GM18858 (cell line): ENCODE results near the gene SLC26A1.
"Not testable (repeated sequence)": the region's sequence is repeated elsewhere in the genome, so short reads cannot be mapped to it uniquely, and the experiment has no call there.

Experiments used
- ATAC-seq: cut with Tn5 transposase; IDR thresholded peaks from one replicate; pipeline ENCODE4 v1.9.1; 2021; ENCODE audit not compliant: unreplicated experiment

Gene SLC26A1

DNA sequence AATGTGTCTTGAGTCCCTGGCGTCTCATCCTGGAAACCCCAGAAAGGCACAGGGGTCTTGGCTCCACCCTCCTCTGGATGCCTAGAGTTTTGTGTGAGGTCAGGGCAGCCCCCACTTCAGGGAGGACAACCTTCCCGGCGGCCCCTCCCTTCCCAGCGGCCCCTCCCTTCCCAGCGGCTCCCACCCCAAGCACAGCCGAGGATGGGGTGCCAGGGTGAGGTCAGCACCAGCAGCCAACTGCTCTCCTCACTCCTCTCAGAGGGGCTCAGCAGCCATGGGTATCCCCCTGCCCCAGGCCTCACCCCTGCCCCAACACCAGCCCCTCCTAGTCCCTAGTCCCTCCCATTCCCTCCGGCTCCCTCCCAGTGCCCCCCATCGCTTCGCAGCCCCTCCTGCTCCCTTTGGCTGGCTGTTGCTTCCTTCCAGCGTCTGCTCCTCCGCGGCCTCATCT, 37.2 kb downstream of the SLC26A1 start:
- no peak for ATAC-seq

DNA sequence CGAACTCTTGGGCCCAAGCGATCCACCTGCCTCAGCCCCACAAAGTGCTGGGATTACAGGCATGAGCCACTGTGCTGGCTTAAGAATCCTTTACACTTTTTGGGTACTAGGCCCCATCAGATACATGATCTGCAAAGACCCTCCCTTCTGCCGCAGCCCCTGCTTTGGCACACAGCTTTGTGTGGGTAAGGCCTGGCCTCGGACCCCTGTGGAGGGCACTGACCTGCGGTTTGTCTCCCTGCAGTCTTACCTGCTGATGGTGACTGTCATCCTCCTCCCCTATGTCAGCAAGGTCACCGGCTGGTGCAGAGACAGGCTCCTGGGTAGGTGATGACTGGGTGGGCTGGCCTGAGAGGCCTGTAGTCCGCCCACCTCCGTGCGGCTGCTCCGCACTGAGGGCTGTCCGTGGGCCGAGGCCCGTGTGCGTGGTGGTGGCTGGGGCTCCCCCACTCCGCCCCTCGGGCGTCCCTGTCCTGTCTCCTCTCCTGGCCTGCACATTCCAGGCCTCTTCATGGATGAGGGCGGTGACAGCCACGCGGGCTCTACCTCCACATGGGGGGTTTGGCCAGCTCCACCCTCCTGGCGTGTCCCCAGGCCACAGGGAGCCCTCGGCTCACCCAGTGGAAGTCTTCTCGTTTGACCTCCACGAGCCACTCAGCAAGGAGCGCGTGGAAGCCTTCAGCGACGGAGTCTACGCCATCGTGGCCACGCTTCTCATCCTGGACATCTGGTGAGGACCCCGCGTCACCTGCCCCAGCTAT, 37.9 kb downstream of the SLC26A1 start:
- ATAC-seq = no peak

DNA sequence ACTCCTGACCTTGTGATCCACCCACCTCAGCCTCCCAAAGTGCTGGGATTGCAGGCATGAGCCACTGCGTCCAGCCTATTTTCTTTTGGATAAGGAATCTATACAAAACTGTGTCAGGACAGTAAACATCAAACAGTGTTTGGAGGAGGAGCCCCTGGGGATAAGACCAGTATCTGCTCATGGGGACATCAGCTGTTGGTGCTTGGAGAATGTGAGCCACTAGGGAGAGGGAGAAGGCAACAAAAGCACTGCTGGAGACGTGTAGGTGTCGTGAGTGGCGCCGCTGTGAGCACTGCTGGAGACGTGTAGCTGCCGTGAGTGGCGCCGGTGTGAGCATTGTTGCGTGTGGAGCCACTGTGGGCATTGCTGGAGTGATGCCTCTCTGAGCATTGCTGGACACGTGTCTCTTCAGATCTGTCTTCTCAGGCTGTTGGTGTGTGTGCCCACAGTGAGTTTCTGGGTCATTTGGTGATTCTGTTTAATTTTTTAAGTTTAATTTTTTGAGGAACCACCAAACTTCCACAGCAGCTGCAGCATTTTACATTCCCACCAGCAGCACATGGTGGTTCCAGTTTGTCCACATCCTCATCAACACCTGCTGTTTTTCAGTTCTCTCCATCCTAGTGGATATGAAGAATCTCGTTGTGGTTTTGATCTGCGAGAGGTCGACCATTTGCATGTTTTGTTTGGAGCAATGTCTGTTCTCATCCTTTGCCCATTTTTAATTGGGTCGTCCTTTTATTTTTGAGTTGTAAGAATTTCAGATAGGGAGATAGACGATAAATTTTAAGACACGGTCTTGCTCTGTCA, 38.8 kb downstream of the SLC26A1 start:
- ATAC-seq = no peak

DNA sequence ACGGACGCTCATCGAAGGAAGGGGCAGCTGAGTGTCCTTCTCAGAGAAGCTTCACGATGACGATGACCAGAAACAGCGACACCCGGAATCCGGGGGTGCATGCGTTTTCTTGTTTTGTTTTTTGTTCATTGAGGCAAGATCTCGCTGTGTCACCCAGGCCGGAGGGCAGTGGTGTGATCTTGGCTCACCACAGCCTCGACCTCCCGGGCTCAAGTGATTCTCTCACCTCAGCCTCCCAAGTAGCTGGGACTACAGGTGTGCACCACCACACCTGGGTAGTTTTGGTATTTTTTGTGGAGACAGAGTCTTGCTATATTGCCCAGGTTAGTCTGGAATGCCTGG, 39.7 kb downstream of the SLC26A1 start:
- no peak for ATAC-seq

DNA sequence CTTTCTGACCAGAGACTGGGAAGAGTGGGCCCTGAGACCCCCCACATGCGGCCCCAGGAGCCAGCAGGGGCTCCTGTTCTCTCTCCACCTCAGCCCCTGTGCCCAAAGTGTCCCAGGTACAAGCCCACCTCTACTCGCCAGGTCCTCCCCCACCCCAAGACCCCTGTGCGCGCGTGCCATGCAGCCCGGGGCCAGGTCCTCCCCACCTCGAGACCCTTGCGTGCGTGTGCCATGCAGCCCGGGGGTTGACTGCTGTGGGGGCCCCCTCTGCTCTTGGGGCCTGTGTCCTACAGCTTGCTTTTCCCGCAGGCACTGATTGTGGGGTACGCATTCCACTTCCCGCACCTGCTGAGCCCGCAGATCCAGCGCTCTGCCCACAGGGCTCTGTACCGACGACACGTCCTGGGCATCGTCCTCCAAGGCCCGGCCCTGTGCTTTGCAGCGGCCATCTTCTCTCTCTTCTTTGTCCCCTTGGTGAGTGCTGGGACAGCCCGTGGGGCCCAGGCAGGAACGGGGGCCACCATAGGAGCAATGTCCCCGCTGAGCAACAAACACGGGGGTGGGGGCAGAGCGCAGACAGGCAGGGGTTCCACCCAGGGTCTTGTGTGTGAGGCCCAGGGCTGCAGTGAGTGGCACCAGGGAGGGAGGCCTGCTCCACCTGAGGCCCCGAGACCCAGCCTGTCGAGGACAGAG, 40.2 kb downstream of the SLC26A1 start:
- no peak for ATAC-seq

DNA sequence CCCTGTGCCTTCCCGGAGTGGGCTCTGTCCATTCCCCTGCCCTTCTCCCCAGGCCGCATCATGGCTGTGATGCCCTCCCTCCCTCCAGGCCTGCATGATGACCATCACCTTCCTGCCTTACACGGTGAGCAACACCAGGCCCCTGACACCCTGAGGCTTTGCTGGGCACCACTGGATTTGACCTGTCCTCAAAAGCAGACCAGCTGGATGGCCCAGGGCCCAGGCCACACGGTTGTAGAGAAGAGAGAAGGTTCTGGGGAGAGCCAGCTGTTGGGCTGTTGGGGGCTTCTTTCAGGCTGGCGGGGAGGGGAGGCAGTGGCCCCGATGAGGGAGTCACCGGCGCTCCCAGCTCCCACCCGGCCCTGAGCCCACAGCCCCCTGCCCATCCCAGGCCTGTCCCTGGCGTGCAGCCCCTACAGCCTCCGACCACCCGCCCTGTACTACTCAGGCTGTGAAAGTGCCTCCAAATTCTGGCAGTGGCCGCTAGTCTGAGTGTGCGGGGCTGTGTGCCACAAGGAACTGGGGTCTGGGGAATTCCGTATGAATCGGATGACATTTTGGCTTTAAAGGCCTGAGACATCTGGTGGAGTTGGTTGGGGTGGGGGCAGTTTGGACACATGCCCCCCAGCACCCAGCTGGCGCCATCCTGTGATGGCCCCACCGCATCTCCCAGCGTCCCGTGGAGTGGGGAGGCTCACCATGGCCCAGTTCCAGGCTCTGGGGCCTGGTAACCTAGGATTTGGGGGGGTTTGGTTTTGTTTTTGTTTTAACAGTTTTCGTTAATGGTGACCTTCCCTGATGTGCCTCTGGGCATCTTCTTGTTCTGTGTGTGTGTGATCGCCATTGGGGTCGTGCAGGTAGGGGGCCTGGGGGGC, 41.4 kb downstream of the SLC26A1 start:
- ATAC-seq = no peak

DNA sequence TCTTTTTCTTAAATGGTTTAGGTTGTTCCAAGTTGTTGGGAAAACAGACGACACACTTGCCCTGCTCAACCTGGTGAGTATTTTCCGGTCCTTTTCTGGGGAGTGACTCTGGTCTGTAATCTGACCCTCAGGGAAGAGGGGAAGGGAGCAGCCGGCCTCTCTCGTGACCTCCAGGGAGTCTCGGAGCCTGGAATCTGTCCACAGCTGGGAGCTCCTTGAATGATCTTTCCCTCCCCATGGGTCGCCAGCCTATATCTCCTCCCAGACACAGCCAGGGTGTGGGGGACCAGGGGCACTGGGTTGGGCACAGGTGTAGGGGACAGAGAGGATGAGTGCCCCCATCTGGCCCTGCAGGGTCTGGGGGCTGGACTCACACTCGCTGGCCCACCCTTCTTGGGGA, 42.0 kb downstream of the SLC26A1 start:
- ATAC-seq = no peak

DNA sequence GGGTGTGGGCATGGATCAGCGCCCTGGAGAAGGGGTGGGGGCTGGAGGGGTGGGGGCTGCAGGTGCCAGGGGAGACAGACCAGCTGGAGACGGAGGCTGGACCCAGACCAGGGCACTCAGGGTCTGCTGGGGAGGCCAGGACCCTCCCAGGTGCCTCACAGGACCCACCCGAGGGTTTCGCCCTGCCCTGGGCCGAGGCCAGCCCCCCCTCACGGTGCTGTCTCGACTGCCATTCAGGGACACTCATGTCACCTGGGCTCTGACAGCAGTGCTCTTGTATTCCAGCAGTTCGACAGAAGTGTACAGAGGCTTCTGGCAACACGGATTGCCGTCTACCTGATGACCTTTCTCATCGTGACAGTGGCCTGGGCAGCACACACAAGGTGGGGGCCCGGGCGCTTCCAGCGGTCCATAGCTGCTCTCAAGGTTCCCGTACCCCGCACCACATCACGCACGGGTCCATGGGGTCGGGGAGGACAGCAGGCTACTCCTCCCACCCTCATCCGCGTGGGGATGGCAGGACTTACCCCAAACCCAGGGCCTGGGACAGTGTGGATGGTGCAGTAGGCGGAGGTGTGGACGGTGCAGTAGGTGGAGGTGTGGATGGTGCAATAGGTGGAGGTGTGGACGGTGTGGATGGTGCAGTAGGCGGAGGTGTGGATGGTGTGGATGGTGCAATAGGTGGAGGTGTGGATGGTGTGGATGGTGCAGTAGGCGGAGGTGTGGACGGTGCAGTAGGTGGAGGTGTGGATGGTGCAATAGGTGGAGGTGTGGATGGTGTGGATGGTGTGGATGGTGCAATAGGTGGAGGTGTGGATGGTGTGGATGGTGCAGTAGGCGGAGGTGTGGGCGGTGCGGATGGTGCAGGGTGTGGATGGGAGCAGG, 42.8 kb downstream of the SLC26A1 start:
- ATAC-seq = no peak

DNA sequence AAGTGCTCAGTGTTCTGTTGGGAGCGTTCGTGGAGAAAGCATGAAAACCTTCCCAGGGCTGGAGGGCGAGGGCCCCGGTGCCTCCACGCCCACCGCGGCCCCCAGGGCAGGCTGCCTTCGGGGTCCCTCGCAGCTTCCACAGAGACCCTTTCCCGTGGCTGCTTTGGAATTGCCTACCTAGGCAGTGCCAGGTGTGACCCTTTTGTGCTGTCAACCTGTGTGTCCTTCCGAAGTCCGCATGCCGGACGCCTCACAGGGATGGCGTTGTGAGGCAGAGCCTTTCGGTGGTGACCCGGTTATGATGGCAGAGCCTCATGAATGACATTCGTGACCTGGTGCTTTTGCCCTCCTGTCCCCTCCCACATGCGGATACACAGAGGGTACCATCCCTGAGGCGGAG, 43.5 kb downstream of the SLC26A1 start:
- ATAC-seq = no peak

DNA sequence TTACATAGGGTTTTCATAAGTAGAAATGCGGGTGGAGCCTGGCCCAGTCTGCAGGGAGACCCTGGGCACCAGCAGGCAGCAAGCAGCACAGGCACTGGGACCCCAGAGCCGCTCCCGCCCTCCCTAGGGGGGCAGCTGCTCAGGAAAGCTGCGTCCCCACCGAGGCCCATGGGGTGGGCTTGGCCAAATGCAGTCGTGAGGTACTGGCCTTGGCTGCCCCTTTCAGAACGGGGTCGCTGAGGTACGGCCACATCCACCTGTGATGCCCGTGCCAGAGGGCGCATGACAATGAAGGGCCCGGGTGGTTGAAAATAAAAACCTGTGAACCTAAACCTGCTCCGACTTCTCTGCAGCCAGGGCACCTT, 44.3 kb downstream of the SLC26A1 start:
- ATAC-seq = no peak

DNA sequence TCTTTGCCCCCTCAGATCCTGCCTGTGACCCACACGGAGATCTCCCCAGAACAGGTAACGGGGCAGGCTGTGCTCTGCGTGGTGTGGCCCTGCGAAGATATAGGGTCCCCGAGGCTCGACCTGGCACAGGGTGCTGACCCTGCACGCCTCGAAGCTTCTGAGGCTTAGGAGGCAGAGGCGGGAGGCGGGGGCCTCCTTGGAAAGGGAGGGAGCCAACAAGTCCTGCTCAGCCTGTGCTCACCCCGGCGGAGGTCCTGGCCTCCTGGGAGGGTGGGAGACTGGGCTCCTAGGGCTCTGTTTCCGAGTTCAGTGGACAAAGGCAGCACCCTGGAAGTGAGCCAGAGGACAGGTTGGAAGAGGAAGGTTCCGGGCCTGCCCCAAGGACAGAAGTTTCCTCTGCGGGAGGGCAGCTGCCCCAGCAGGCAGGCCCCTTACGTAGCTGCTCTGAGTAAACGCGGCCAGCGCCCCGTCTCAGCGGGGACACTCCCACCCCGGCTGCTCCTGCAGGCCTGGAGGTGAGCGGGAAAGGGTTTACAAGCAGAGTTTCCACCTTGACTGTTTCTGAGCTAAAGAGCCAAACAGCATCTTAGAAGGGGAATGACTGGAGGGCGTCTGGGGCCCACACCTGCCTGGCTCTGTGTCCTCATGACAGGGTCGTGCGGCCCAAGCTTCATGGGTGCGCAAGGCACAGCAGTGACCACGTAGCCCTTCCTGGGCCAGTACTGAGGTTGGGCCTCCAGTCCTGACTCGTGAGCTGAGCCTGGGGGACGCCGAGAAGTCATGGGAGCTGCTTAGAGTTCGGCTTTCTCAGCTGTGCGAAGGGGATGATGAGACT, 44.9 kb downstream of the SLC26A1 start:
- no peak for ATAC-seq

DNA sequence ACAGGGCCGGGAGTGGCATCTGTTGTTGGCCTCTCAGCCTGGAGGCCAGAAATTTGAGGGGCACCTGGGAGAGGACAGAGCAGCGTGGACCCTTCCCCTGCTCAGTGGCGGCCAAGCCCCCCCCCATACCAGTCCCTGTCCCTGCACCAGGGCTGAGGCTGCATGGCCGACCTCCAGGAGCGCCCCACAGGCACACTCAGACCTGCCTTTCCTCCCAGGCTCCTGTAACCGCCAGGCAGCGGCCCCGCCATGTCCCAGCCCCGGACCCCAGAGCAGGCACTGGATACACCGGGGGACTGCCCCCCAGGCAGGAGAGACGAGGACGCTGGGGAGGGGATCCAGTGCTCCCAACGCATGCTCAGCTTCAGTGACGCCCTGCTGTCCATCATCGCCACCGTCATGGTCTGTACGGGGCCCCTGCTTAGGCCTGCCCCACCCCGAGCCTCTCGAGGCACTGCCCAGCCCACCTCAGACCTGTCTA, 45.7 kb downstream of the SLC26A1 start:
- ATAC-seq = no peak

DNA sequence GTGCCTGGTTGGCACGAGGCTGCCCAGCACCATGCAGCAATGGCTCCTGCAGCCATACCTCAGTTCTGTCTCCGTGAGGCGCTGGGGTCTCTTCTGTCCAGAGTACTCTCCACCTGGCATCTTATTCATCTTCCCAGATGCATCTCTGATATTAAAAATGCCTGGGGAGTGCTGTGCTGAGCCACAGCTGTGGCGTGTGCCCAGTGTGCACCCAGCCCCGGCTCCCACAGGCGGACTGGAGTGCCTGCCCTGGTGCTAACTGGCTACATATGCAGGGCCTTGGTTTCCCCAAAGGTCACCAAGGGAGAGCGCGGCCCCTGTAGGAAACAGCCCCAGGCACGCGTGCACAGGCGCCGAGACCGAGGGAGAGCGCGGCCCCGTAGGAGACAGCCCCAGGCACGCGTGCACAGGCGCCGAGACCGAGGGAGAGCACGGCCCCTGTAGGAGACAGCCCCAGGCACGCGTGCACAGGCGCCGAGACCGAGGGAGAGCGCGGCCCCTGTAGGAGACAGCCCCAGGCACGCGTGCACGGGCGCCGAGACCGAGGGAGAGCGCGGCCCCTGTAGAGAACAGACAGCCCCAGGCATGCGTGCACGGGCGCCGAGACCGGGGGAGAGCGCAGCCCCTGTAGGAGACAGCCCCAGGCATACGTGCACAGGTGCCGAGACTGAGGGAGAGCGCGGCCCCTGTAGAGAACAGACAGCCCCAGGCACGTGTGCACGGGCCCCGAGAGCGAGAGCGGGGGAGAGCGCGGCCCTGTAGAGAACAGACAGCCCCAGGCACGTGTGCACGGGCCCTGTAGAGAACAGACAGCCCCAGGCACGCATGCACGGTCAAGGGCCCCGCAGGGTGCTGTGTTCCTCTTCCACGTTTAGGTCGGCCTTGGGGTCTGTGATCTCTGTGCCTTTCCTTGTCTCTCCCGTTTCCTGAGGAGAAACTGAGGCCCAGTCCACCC, 46.4 kb downstream of the SLC26A1 start:
- ATAC-seq = no peak

DNA sequence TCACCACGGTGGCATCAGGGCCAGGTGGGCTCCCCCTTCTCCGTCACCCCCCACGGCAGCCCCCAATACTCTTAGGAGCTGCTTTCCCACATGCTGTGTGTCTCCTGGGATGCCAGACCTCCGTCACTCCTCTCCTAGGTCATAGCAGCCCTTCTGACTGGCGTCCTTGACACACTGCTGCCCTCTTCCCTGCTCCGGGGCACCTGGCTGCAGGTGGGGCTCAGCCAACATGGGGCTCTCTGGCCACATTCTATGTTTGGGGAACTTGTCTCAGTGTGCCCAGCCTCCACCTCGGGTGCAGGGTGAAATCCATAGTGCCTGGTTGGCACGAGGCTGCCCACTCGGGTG, 47.1 kb downstream of the SLC26A1 start:
- no peak for ATAC-seq

DNA sequence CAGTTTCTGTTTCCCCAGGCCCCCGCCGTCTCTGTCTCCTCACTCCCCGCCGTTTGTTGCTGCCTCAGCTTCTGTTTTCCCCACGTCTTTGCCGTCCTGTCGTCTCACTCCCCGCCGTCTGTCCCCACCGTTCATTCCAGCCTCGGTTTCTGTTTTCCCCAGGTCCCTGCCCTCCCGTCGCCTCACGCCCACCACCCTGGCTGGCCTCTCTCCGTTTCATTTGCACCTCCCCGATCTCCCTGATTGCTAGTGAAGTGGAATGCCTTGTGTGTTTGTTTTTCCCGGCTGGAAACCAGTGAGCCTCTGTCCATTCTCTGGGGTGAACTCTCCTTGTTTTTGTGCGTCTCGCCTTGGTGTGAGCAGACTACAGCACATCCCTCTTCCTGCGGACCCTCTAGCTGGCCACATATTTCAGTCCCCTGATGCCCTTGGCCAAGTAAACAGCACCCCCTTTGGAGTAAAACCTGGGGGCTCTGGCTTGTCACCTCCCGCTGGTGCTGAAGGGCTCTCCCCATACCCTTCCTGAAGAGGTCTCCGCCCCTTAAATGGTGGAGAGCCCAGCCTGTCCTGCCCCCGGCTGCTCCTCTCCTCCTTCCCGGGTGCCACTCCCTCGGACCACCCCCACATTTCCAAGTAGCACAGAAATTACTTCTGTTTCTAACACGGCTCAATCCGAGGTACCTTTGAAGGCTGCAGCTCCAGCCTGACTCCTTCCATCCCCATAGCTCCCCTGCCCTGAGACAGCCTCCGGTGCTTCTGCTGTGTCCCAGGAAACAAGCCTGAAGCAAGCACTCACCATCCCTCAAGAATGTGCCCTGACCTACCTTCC, 47.7 kb downstream of the SLC26A1 start:
- ATAC-seq = no peak

DNA sequence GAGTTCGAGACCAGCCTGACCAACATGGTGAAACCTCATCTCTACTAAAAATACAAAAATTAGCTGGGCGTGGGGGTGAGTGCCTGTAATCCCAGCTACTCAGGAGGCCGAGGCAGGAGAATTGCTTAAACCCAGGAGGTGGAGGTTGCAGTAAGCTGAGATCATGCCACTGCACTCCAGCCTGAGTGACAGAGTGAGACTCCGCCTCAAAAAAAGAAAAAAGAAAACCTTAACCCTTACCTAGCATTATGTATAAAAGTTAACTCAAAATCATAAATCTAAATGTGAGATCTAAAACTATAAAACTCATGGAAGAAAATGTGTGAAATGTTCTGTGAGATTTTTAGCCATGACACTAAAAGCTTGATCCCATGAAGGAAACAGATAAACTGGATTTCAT, 53.7 kb downstream of the SLC26A1 start:
- not testable (repeated sequence) for ATAC-seq
